Stimulated activated naive CD4-positive, alpha-beta T cell treated with Interleukin-2 at 50 U/mL for 16 hours (primary cell): ENCODE data around the gene PADI4.
"Not testable (repeated sequence)": the region's sequence is repeated elsewhere in the genome, so short reads cannot be mapped to it uniquely, and the experiment has no call there.

ENCODE experiments used
- DNase-seq: peaks from one replicate; lab custom pipeline; 2025; lab: John Stamatoyannopoulos, UW

PADI4 gene

DNA sequence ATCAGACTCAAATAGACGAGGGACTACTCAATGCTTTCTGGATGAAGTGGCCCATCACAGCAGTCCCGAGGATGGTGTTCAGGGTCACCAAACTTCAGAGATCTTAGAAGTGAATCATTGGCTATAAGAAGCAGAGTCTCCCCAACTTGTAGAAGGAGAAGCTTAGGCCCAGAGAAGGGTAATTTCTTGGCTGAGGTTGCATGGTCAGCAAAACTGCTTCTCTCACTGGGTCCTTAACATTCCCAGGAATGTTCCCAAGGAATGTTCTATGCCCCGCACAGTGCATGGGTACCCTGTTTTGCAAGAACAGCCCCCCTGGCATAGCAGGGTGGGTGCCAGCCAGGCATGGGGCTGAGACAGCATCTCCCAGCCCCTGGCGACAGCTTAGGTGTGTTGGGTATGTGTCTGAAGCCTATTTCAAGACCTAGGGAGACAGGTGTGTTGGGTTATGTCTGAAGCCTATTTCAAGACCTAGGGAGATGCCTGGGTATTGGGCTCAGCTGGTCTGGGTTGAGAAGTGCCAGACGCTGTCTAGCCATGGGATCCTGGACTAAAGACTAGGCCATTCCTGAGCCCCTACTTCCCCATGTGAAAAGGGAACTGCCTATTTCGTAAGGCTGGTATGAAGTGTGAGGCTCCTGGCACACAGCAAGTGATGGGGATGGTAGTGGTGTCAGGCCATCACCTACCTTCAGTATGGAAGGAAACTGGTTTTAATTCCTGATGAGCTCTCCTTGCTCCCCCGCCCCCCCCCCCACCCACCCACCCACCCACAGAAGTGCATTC is 90.1 kb downstream of the PADI4 start:
- no peak for DNase-seq

DNA sequence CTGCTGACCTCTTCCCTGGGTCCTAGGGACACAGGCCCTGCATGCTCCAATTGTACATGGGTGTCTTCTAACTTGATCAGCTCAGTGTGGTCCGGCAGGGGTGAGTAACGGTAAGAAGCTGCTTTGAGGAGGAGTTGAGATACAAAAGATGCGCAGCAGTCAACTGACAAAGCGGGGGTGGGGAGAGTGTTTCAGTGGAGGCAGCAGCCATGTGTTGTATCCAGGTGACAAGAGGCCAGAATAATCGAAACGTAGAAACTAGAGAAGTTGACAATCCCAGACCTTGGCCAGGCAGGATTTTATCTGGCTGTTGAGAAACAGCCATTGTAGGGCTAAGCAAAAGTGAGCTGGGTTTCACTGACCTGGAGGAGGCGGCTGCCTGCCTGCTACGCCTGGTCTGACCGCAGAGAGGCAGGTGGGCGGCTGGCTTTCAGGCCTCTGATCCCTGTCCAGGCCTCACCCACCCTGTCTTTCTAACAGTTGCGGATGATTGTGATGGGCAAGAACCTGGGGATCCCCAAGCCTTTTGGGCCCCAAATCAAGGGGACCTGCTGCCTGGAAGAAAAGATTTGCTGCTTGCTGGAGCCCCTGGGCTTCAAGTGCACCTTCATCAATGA is 92.8 kb downstream of the PADI4 start:
- no peak for DNase-seq

DNA sequence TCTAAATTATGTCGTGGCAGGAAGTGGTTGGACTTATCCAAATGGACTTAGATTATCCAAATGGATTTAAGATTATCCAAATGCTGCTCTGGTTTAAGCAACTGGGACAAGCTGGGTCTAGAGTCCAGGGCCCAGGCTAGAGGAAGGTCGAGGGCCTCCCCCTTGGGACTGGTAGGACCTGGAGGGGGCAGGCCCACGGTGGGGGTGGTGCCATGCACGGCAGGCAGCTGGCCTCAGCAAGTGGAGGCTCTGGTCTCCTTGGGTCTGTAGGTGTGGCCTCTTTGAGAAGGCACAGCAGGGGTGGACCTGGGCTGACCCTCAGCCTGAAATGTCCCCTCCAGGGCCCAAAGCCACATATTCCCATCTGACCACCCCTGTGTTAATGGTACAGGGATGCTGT is 93.8 kb downstream of the PADI4 start:
- DNase-seq: no peak

DNA sequence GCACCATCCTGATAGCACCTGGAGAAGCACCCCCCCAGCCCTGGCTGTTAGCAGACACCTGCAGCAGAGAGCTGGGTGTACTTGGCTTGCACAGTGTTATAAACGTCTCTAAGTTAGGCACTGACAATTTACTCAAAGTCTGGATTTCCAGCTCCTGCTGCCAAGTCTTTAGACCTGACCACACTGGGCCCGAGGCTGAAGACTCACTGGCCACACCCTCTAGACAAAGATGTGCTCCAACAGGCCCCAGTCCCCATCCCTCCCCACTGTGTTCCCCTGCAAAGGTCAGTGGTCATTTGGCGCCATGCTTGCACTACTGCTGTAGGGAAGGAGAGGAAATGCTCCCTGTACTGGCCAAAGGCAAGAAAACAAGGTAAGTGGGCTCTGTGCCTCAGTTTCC is 95.1 kb downstream of the PADI4 start:
- no peak for DNase-seq

DNA sequence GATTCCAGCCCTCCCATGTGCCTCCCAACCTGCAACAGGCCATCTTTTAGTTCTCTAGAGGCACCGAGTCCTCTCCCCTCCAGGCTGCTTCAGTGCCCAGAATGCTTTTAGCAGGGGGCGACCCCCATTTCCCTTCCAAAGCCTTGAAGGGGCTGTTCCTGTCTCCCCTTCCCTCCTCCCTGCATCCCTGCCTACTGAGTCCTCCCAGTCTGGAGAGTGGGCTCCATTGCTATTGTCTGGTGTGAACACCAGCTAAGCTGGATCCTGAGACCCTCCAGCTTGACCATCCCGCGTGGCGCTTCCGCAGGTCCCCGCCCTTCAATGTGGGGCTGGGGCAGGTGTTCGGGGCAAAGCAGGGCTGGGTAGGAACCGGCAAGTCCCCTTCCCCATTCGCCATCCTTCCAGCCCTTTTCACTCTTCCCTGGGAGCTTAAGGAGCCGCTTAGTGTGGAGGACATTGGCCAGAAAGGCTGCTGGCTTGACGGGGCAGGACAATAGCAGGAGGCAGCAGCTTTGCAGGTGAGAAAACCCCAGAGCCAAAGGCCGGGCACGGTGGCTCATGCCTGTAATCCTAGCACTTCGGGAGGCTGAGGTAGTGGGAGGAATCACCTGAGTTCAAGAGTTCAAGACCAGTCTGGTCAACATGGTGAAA is 96.2 kb downstream of the PADI4 start:
- no peak for DNase-seq

DNA sequence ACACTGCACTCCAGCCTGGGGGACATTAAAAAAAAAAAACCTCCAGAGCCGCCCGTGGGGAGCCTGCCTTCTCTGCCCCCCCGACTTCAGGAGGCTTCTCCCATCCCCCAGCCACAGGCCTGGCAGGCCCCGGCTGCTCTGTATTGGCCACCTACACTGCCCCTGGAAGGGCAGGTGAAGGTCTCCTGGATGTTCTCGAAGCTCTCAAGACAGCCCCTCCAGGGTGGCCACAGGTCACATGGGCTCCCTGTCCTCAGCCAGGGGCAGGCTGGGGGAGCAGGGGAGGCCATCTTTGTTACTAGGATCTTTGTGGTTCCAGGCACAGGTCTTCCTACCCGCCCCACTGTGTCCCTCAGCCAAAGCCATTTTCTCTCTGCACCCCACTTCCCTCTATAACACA is 96.8 kb downstream of the PADI4 start:
- no peak for DNase-seq

DNA sequence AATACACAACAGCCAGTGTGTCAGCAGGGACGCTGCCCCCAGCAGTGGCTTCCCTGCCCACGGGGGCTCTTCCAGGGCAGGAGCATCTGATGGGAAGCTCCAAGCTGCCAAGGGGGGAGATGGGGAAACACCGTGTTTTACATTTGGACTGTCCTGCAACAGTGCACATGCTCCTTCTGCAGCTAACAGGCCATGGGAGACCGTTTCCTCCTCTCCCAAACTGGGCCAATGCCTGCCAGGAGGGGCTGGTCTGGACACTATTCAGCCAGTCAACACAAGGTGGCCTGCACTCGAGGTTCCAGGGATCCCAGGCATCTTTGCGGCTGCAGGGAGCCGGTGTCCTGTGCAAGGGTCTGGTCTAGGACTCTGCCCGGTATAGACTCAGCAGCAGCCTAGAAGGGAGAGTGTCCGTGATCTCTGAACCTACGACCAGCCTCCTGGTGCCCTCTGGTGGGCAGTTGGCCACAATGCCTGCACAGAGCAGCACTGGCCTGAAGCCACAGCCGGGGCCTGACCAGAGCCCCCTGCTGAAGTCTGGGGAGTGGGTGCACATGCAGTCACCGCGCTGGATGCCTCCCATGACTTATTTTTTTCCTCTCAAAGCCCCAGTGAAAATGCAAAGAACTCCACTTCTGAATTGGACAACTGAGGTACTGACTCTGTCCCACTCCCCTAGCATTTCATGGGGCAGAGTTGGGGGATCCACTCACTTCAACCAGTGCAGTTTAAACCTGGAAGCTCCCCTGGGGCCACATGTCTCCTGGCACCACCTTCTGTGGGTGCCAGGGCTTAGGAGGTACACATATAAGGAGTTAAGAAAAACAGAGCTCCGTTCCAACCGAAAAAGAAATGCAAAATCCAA is 98.1 kb downstream of the PADI4 start:
- peak; percentile 7 for DNase-seq

DNA sequence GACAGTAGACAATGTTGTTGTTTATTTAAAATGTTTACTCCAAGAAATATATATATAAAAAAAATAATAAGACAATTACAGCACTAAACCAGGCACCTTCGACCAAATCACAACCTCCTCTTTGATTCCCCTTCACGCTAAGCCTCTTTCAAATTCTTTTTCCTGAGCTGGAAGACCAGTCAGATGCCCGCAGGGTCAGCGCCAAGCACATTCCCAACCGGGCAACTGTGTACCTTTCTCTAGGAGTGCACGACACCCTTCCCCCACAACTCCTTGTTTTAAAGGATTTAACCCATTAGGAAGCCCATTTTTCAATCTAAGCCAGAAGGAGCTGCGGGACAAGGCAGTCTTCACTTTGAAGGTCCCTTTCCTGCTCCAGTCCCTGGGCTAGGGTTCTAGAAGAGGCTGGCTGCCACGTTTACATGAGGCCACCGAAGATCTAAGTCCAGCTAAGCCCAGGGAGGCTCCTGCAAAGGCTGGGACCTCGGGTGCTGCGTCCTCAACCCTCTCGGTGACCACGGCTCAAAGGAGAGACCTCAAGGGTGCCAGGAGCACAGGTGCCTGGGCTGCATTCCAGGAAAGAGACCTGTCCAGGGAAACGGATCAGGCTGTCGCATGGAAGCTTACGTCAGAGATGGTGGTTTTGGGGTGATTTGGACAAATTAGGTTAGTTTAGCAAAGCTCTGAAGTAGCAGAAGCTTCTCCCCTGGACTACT is 98.9 kb downstream of the PADI4 start:
- DNase-seq: not testable (repeated sequence)

DNA sequence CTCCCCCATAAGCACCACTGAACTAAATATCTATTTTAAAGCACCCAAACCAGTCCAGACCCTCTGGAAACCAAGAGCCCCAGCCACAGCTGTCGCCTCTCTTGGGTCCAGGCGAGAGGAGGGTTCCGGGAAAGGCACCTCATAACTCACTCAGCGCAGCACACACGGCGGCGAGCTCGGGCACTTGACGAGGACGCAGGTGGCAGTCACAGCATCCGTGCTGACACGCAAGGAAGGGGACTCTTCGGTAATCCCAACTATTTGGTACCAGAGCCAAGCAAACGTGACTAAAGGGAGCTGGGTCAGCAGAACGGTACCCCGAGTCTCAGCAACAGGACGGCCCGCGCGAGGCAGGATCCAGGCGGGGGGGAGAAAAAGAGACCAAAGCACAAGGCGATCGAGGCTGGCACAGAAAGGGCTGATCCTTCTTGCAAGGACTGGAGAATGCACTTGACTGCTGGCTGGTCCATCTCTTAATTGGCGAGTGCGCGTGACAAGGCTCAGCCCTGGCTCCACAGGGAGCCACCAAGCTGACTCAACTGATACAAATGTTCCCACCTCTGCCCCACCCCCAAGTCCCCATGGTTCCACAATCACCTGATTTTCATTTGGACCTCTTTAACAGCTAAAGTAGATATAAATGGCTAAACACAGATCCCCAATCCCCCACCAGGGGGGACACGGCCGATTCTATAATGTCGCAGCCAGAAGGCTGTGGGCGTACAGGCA is 100.0 kb downstream of the PADI4 start:
- DNase-seq: not testable (repeated sequence)

DNA sequence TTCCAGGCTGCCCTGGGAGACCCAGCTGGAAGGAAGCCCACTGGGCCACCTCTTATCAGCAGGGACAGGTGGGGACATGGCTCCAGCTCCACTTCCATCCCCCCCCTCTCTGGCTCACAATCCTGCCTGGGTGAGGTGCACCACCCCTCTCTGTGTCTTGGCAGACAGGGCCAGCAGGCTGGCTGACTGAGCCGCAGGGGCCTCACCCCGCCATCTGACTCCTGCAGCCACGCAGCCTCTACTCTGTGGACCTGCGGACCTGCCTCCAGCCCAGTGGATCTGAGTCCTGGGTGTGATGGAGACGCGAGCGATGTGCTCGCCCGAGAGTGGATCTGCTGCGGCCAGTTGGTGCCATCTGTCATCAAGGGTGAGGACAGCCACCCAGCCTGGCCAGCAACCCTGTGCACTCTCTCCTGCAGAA is 101.4 kb downstream of the PADI4 start:
- no peak for DNase-seq

DNA sequence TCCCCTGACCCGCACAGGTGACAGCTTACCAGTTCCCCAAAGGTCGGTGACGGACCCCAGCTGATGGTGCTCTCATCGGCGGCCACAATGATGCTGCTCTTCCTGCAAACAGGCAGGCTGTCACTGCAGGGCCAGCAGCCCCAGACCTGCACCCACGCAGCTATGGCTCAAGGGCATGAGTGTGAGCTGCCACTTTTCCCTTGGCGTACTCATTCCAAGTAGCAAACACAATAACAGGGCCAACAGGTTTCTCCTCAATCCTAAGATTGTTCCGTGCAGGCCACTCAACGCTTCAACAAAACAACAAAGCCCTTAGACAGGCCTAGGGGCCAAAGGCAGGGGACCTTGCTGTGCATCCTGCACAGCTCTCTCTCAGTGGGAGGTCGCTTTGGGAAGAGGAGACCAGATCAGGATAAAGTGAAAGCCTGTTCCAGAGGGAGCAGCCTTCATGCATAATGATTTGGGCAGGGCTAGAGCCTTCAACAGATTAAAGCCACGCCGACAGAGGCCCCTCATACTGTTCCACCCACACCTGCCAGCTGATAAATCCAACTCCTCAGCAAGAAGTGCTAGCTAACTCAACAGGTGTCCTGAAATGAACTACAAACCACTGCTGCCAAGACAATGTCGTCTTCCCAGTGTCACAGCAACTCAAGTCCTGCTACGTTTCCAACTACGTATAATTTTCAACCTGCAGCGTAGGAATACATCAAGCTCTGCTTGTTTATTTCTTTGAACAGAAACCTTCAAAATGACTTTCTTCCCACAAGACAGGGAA is 104.3 kb downstream of the PADI4 start:
- DNase-seq: no peak
